Spleen (tissue), 7 donors: ENCODE data around the gene SNX10.

Source experiments
- CTCF ChIP-seq, 11 experiments: fragments of 200-600 bp in 7 of 11; fragments of 450-650 bp in 4 of 11; sonication (generic) in 4 of 11; IDR thresholded peaks in 8 of 11; conservative IDR thresholded peaks in 3 of 11; 1 replicate in 7 of 11; 2 replicates in 4 of 11; pipeline versions ENCODE4 v1.4.0 to v1.8.0; 2016 to 2021; ENCODE audit warnings: antibody characterized with exemption in 11 of 11, inconsistent platforms in 4 of 11, mild to moderate bottlenecking in 1 of 11
- POLR2AphosphoS5 ChIP-seq, 3 donors: sonication (generic); formaldehyde crosslinking; IDR thresholded peaks; one replicate each; pipeline ENCODE4 v1.5.1; 2017; ENCODE audit warnings: antibody characterized with exemption in 3 of 3
- donor health status: DM: no; HTN: no; CAD: no; lungs with moderate emphysema.
- donor health status: DM: no; HTN: no; CAD: no.
- donor health status: DM: no; HTN: no; CAD: no.

- TF ChIP-seq POLR2AphosphoS5 (IDR thresholded peaks at IDR 0.05) (no peak), CTCF (IDR thresholded peaks at IDR 0.05 in 8 of 11, conservative IDR thresholded peaks at IDR 0.05 in 3 of 11) (no peak)
These were observed 48.9 kb downstream of the SNX10 start for GRCh38 chr7:26340476-26341018.
